ENCODE results near the gene ST14. TPM values are rescaled to one million over a fixed set of nuclear protein-coding genes. Genes with fewer than 3 reads are reported as not detected.

Gene ST14
- total and polyA plus RNA-seq, 2 donors (not counting 1 experiment from before 2014, with no cell fraction given) = 36.2 to 52.2 TPM

DNA sequence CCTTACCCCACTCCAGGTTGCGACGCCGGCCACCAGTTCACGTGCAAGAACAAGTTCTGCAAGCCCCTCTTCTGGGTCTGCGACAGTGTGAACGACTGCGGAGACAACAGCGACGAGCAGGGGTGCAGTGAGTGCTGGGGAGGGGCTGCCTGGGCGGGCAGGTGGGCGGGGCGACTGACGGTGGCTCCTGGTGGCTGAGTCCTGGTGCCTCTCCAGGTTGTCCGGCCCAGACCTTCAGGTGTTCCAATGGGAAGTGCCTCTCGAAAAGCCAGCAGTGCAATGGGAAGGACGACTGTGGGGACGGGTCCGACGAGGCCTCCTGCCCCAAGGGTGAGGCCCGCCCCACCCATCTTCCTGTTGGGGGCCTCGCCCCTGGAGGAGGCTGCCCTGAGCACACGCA is 38.7 kb downstream of the ST14 start:
- no peak overlapping the region for H3K4me2 ChIP-seq (replicated peaks; ENCODE audit: low read depth, low read length, poor library complexity, severe bottlenecking)
- DNase-seq (no peak), ATAC-seq (ENCODE audit: low read depth) (no peak)
- no peaks in the 10 kb centered on the region for H4K20me1 ChIP-seq (ENCODE audit: control insufficient read depth, insufficient read depth, low read length, poor library complexity, severe bottlenecking)
- H3K9me3 ChIP-seq (ENCODE audit: control extremely low read depth in 1 of 3, control insufficient read depth in 2 of 3, insufficient read depth in 1 of 3, low read length in 2 of 3) = peaks cover 0 to 10% (median 0%) of the 10 kb centered on the region in 3 donors
- Mint-ChIP-seq H3K4me1 (peaks cover 19% of the 10 kb centered on the region), H3K27ac (no peak overlapping the region), H3K27me3 (no peaks in the 10 kb centered on the region), H3K4me3 (no peak overlapping the region), H3K9me3 (ENCODE audit: insufficient read depth) (no peaks in the 10 kb centered on the region)
- peaks cover 1 to 53% of the 10 kb centered on the region in 2 experiments for H3K36me3 ChIP-seq (replicated peaks in 1 of 2; ENCODE audit: control extremely low read depth in 1 of 2, control insufficient read depth in 1 of 2, extremely low read depth in 1 of 2, insufficient read depth in 2 of 2, low read length in 1 of 2)
- intact Hi-C loops (cut with micrococcal nuclease) = no loop called here
- H2AFZ ChIP-seq (ENCODE audit: insufficient read depth, low read depth, low read length, poor library complexity, severe bottlenecking) = no peak overlapping the region
- TF ChIP-seq, protein P1, sequence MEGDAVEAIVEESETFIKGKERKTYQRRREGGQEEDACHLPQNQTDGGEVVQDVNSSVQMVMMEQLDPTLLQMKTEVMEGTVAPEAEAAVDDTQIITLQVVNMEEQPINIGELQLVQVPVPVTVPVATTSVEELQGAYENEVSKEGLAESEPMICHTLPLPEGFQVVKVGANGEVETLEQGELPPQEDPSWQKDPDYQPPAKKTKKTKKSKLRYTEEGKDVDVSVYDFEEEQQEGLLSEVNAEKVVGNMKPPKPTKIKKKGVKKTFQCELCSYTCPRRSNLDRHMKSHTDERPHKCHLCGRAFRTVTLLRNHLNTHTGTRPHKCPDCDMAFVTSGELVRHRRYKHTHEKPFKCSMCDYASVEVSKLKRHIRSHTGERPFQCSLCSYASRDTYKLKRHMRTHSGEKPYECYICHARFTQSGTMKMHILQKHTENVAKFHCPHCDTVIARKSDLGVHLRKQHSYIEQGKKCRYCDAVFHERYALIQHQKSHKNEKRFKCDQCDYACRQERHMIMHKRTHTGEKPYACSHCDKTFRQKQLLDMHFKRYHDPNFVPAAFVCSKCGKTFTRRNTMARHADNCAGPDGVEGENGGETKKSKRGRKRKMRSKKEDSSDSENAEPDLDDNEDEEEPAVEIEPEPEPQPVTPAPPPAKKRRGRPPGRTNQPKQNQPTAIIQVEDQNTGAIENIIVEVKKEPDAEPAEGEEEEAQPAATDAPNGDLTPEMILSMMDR (IDR thresholded peaks at IDR 0.05) = no peak
- no peak for TF ChIP-seq EZH2 (IDR thresholded peaks at IDR 0.05; ENCODE audit: borderline replicate concordance, insufficient read depth, low read depth, low read length, poor library complexity, severe bottlenecking)
- H3K79me2 ChIP-seq (ENCODE audit: control insufficient read depth, insufficient read depth, low read length) = no peaks in the 10 kb centered on the region
- no peak overlapping the region for H3K27ac ChIP-seq (ENCODE audit: low read length in 2 of 2)
- ChIA-PET CTCF (interaction anchor here (0.6 kb wide), 1 partner anchor 175 kb away, joined by 5 read pairs; no protein-coding TSS in a partner anchor), POLR2A (no interaction called here)
- no peaks in the 10 kb centered on the region for H3K27me3 ChIP-seq (replicated peaks in 1 of 4; ENCODE audit: control extremely low read depth in 1 of 4, control insufficient read depth in 3 of 4, insufficient read depth in 4 of 4, low read length in 3 of 4)
- H3K4me1 ChIP-seq (ENCODE audit: control insufficient read depth in 2 of 2, insufficient read depth in 2 of 2, low read length in 2 of 2) = peaks cover 16 to 17% of the 10 kb centered on the region in 2 donors
- 90% methylated on average over 22 of the region's 22 CpGs for WGBS (ENCODE audit: insufficient coverage)
- H3K9ac ChIP-seq (ENCODE audit: low read length) = no peak overlapping the region
- H3K4me3 ChIP-seq (ENCODE audit: control extremely low read depth in 1 of 5, extremely low read depth in 1 of 5, insufficient read depth in 1 of 5, low read depth in 2 of 5, low read length in 4 of 5) = no peak overlapping the region

DNA sequence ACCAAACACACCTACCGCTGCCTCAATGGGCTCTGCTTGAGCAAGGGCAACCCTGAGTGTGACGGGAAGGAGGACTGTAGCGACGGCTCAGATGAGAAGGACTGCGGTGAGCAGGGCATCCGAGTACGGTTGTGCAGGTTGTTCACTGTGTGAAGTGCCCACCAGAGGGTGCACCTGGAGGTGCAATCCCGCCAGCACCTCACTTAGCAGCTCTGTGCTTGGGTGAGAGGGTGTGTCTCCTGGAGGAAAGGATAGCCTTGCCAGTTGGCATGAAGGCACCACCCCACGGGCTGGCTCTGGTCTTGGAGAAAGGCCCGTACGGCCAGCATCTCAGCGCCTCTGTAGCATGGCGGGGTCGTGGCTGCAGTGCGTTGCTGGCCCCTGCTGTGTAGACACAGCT is 39.4 kb downstream of the ST14 start:
- Histone ChIP-seq H3K4me2 (replicated peaks; ENCODE audit: low read depth, low read length, poor library complexity, severe bottlenecking) (no peak overlapping the region), H3K9ac (ENCODE audit: low read length) (no peak overlapping the region), H3K27me3 (replicated peaks in 1 of 4; ENCODE audit: control extremely low read depth in 1 of 4, control insufficient read depth in 3 of 4, insufficient read depth in 4 of 4, low read length in 3 of 4) (no peaks in the 10 kb centered on the region), H2AFZ (ENCODE audit: insufficient read depth, low read depth, low read length, poor library complexity, severe bottlenecking) (no peak overlapping the region), H3K9me3 (ENCODE audit: control extremely low read depth in 1 of 3, control insufficient read depth in 2 of 3, insufficient read depth in 1 of 3, low read length in 2 of 3) (peaks cover 0 to 10% (median 0%) of the 10 kb centered on the region in 3 donors), H3K4me3 (ENCODE audit: control extremely low read depth in 1 of 5, extremely low read depth in 1 of 5, insufficient read depth in 1 of 5, low read depth in 2 of 5, low read length in 4 of 5) (no peak overlapping the region), H3K27ac (ENCODE audit: low read length in 2 of 2) (no peak overlapping the region), H3K4me1 (ENCODE audit: control insufficient read depth in 2 of 2, insufficient read depth in 2 of 2, low read length in 2 of 2) (peaks cover 18 to 24% of the 10 kb centered on the region in 2 donors), H3K79me2 (ENCODE audit: control insufficient read depth, insufficient read depth, low read length) (no peaks in the 10 kb centered on the region), H4K20me1 (ENCODE audit: control insufficient read depth, insufficient read depth, low read length, poor library complexity, severe bottlenecking) (no peaks in the 10 kb centered on the region), H3K36me3 (replicated peaks in 1 of 2; ENCODE audit: control extremely low read depth in 1 of 2, control insufficient read depth in 1 of 2, extremely low read depth in 1 of 2, insufficient read depth in 2 of 2, low read length in 1 of 2) (peaks cover 1 to 51% of the 10 kb centered on the region in 2 experiments)
- no peak for DNase-seq
- Mint-ChIP-seq H3K4me3 (no peak overlapping the region), H3K4me1 (peaks cover 24% of the 10 kb centered on the region), H3K9me3 (ENCODE audit: insufficient read depth) (no peaks in the 10 kb centered on the region), H3K27me3 (no peaks in the 10 kb centered on the region), H3K27ac (no peak overlapping the region)
- no peak for TF ChIP-seq EZH2 (IDR thresholded peaks at IDR 0.05; ENCODE audit: borderline replicate concordance, insufficient read depth, low read depth, low read length, poor library complexity, severe bottlenecking)
- TF ChIP-seq, protein P1 (IDR thresholded peaks at IDR 0.05) = no peak
- 99% methylated on average over 14 of the region's 15 CpGs for WGBS (ENCODE audit: insufficient coverage)
- ChIA-PET CTCF (interaction anchor here (0.6 to 1.4 kb wide), 2 partner anchors 14 to 176 kb away, joined by 3 to 5 read pairs; no protein-coding TSS in a partner anchor), POLR2A (no interaction called here)
- no peak for ATAC-seq (ENCODE audit: low read depth)
- intact Hi-C loops (cut with micrococcal nuclease) = no loop called here
